SK-N-MC (cell line): Measurements from ENCODE around the gene FAM3B.

Experiments used
- DNase-seq: peaks from one replicate; pipeline ENCODE4 v3.0.0-alpha.2; 2011; ENCODE audit warnings: low read depth, low spot score
- H3K27ac ChIP-seq: fragments of 200-600 bp; sonication (generic); 2 replicates; pipeline ENCODE4 v1.5.1; 2016; ENCODE audit warnings: mixed run types
- H3K36me3 ChIP-seq: fragments of 200-600 bp; sonication (generic); 2 replicates; pipeline ENCODE4 v1.6.1; 2017; ENCODE audit warnings: antibody characterized with exemption, low read length, mixed read lengths; ENCODE audit not compliant: insufficient read depth
- H3K4me3 ChIP-seq: fragments of 200-600 bp; sonication (generic); 2 replicates; pipeline ENCODE4 v1.5.1; 2016
- H3K9ac ChIP-seq: fragments of 200-600 bp; sonication (generic); 2 replicates; pipeline ENCODE4 v1.8.0; 2017; ENCODE audit warnings: mixed run types, mixed read lengths; ENCODE audit not compliant: insufficient read length
- H3K9me3 ChIP-seq: fragments of 200-600 bp; sonication (generic); 2 replicates; pipeline ENCODE4 v1.6.1; 2017; ENCODE audit warnings: low read depth, mild to moderate bottlenecking, antibody characterized with exemption, low read length, moderate library complexity, mixed read lengths
- EZH2 ChIP-seq: fragments of 200-600 bp; sonication (generic); IDR thresholded peaks from one replicate; pipeline ENCODE4 v1.6.1; 2017; ENCODE audit warnings: antibody characterized with exemption
- FOXP2 ChIP-seq: optimal IDR thresholded peaks from 2 replicates; pipeline ENCODE3; 2011; ENCODE audit warnings: mild to moderate bottlenecking, moderate library complexity; ENCODE audit not compliant: insufficient read depth; ENCODE audit errors: extremely low read length, control extremely low read depth
- POLR2AphosphoS5 ChIP-seq: IDR thresholded peaks from 2 replicates; pipeline ENCODE4 v1.6.1; 2012; ENCODE audit warnings: mild to moderate bottlenecking, low read depth, low read length, borderline replicate concordance

FAM3B gene

GRCh38 chr21:41315726-41316125, 875 bp upstream of the FAM3B start:
- Histone ChIP-seq H3K27ac (no peak overlapping the region), H3K9me3 (no peaks in the 10 kb centered on the region), H3K4me3 (no peak overlapping the region), H3K36me3 (no peaks in the 10 kb centered on the region), H3K9ac (no peak overlapping the region)
- no peak for DNase-seq
- no peak for TF ChIP-seq EZH2
- TF ChIP-seq POLR2AphosphoS5, result no peak
- TF ChIP-seq FOXP2, result no peak

- Histone ChIP-seq H3K9ac (no peak overlapping the region), H3K27ac (no peak overlapping the region), H3K4me3 (no peak overlapping the region), H3K9me3 (no peaks in the 10 kb centered on the region), H3K36me3 (no peaks in the 10 kb centered on the region)
- no peak for DNase-seq
- TF ChIP-seq FOXP2 (no peak), POLR2AphosphoS5 (no peak), EZH2 (no peak)
Observed at GRCh38 chr21:41317063-41317392, 427 bp downstream of the FAM3B start.

GRCh38 chr21:41317458-41317857, 857 bp downstream of the FAM3B start:
- DNase-seq, result no peak
- H3K4me3 ChIP-seq, result no peak overlapping the region
- H3K36me3 ChIP-seq, result no peaks in the 10 kb centered on the region
- no peak overlapping the region for H3K9ac ChIP-seq
- no peak overlapping the region for H3K27ac ChIP-seq
- TF ChIP-seq POLR2AphosphoS5 (no peak), FOXP2 (no peak), EZH2 (no peak)
- no peaks in the 10 kb centered on the region for H3K9me3 ChIP-seq

- no peaks in the 10 kb centered on the region for H3K9me3 ChIP-seq
Observed at GRCh38 chr21:41318218-41318617, 1.6 kb downstream of the FAM3B start.

GRCh38 chr21:41319273-41319672, 2.7 kb downstream of the FAM3B start:
- Histone ChIP-seq H3K27ac (no peak overlapping the region), H3K9me3 (no peaks in the 10 kb centered on the region), H3K36me3 (no peaks in the 10 kb centered on the region), H3K4me3 (no peak overlapping the region), H3K9ac (no peak overlapping the region)
- TF ChIP-seq FOXP2, result no peak
- TF ChIP-seq EZH2, result no peak
- TF ChIP-seq POLR2AphosphoS5, result no peak
- no peak for DNase-seq

More at GRCh38 chr21:41318218-41318617, 1.6 kb downstream of the FAM3B start:
- DNase-seq, result no peak
- no peak overlapping the region for H3K9ac ChIP-seq
- H3K4me3 ChIP-seq, result no peak overlapping the region
- no peak overlapping the region for H3K27ac ChIP-seq
- TF ChIP-seq FOXP2, result no peak
- TF ChIP-seq EZH2, result no peak
- no peaks in the 10 kb centered on the region for H3K36me3 ChIP-seq

GRCh38 chr21:41321211-41321907, 4.8 kb downstream of the FAM3B start:
- TF ChIP-seq FOXP2 (no peak), POLR2AphosphoS5 (no peak), EZH2 (no peak)
- no peak overlapping the region for H3K9ac ChIP-seq
- no peak overlapping the region for H3K27ac ChIP-seq
- no peak for DNase-seq
- no peak overlapping the region for H3K4me3 ChIP-seq
- no peaks in the 10 kb centered on the region for H3K9me3 ChIP-seq
- H3K36me3 ChIP-seq, result no peaks in the 10 kb centered on the region

- no peaks in the 10 kb centered on the region for H3K36me3 ChIP-seq
- no peak overlapping the region for H3K9ac ChIP-seq
- DNase-seq, result no peak
- H3K4me3 ChIP-seq, result no peak overlapping the region
- H3K9me3 ChIP-seq, result no peaks in the 10 kb centered on the region
- no peak for TF ChIP-seq FOXP2
- TF ChIP-seq EZH2, result no peak
- TF ChIP-seq POLR2AphosphoS5, result no peak
- no peak overlapping the region for H3K27ac ChIP-seq
Observed at GRCh38 chr21:41321908-41322495, 5.4 kb downstream of the FAM3B start.

GRCh38 chr21:41322496-41323382, 6.1 kb downstream of the FAM3B start:
- no peaks in the 10 kb centered on the region for H3K9me3 ChIP-seq
- H3K9ac ChIP-seq, result no peak overlapping the region
- H3K27ac ChIP-seq, result no peak overlapping the region

More at GRCh38 chr21:41322496-41323382, 6.1 kb downstream of the FAM3B start:
- Histone ChIP-seq H3K36me3 (no peaks in the 10 kb centered on the region), H3K4me3 (no peak overlapping the region)
- TF ChIP-seq POLR2AphosphoS5, result no peak
- TF ChIP-seq FOXP2, result no peak
- TF ChIP-seq EZH2, result no peak
- no peak for DNase-seq
